Astrocyte (in vitro differentiated cells and primary cell): ENCODE measurements around the gene ZNF516.

Experiments
- CTCF ChIP-seq: IDR thresholded peaks from 2 replicates; pipeline ENCODE4 v1.5.1; 2011; ENCODE audit warnings: low read depth, mild to moderate bottlenecking, inconsistent platforms, low read length, moderate library complexity; ENCODE audit not compliant: insufficient read depth
- EZH2 ChIP-seq: IDR thresholded peaks from 2 replicates; pipeline ENCODE4 v1.6.1; 2012; ENCODE audit warnings: mild to moderate bottlenecking, low read length, inconsistent platforms; ENCODE audit not compliant: insufficient read depth

GRCh38 chr18:76515576-76515975 lies 20.5 kb upstream of the ZNF516 start:
- TF ChIP-seq CTCF (no peak), EZH2 (no peak)
